ENCODE data around the gene UNKL.

DNA sequence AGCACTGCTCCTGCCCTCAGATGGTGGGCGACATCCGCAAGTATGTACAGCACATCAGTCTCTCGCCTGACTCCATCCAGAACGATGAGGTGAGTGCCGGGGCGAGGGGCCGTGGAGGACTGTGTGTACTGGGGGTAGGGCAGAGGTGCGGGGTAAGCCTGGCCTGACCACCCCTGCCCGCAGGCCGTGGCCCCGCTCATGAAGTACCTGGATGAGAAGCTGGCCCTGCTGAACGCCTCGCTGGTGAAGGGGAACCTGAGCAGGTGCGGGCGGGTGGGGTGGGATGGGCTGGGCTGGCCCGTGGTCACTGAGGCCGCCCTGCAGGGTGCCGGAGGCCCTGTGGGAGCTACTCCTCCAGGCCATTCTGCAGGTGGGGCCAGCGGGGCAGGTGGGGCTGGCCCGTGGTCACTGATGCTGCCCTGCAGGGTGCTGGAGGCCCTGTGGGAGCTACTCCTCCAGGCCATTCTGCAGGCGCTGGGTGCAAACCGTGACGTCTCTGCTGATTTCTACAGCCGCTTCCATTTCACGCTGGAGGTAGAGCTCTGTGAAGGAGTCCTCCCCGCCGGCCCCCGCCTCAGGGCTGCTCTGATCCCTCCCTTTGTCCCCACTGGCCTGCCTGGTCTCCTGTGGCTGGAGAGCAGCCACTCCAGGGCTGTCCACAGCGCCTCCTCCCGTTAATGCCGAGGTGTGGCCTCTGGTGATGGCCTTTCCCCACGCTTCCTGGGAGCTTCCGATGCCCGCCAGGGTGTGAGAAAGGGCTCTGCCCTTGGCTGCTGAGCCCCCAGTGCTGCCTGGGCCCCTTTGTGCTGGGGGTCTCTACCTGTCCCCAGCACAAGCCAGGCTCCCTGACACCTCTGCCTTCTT is 67.8 kb downstream of the UNKL start:
- TF ChIP-seq YY1 (IDR thresholded peaks at IDR 0.05; ENCODE audit: insufficient read depth, insufficient read length) (no peak), SUZ12 (IDR thresholded peaks at IDR 0.05; ENCODE audit: extremely low read depth, insufficient read depth, insufficient read length) (no peak), ZNF274 (IDR thresholded peaks at IDR 0.05; ENCODE audit: low read depth, low read length) (no peak)
